Body of pancreas (tissue), 4 donors: ENCODE measurements around the gene MGMT.

Source experiments
- CTCF ChIP-seq, 7 experiments: fragments of 450-650 bp in 4 of 7; fragments of 200-600 bp in 3 of 7; sonication (generic) in 3 of 7; IDR thresholded peaks; one replicate each; pipeline ENCODE4 v1.5.1; 2016 to 2019; ENCODE audit warnings: antibody characterized with exemption in 7 of 7
- POLR2A ChIP-seq, 3 donors: fragments of 450-650 bp; IDR thresholded peaks; one replicate each; pipeline ENCODE4 v1.6.1; 2016; ENCODE audit warnings: antibody characterized with exemption in 3 of 3, mild to moderate bottlenecking in 2 of 3

- TF ChIP-seq POLR2A (IDR thresholded peaks at IDR 0.05) (no peak), CTCF (IDR thresholded peaks at IDR 0.05) (no peak)
These were observed 242.8 kb downstream of the MGMT start for GRCh38 chr10:129709627-129710509.
